HG03280 (cell line): Measurements from ENCODE around the gene ROBO1.

Source experiments
- ATAC-seq: cut with Tn5 transposase; IDR thresholded peaks from one replicate; pipeline ENCODE4 v1.9.1; 2021; ENCODE audit warnings: mild to moderate bottlenecking, moderate library complexity; ENCODE audit not compliant: unreplicated experiment

The ROBO1 gene

DNA sequence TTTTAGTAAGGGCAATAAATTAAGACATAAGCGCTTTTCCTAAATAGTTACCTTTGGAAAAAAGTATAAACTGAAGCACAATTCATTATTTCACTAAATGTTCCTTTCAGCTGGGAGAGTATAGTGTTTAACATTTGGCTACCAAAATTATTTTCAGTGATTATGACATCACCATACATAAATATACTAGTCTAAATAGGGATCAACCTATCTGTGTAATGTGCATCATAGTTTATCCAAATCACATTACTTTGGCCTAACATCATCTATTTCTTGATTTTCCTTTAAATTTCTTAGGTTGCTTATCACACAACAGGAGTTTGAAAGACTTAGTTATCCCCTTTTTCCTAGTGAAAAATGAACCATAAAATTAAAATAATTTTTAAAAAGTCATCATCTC, 738.9 kb downstream of the ROBO1 start:
- no peak for ATAC-seq

DNA sequence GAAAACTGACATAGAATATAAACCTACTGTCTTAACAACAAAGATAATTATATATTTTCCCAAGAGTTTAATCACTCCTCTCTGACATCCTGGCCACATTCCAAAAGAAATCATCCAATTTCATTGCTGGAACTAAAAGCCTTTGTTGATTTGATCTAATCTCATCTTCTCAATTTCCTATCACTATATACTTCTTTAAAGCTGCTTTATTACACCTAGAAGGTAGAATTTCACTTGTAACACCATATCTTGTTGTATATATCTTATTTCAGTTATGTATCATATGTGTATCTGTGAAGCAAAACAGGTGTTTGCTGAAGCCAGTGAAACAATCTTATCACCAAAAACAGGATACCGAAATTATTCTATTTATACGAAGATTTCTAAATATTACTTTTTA, 740.2 kb downstream of the ROBO1 start:
- ATAC-seq: no peak

DNA sequence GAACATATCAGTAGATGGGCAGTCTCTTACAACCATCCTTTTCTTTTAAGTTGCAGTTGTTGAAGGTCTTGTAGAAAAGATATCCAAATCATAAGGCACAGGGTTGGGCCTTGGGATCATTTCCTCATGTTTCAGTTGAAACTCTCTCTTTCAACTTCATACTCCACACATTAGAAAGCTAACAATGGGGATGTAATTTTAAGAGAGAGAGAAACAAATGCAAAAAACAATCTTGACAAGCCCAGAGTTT, 747.9 kb downstream of the ROBO1 start:
- no peak for ATAC-seq

DNA sequence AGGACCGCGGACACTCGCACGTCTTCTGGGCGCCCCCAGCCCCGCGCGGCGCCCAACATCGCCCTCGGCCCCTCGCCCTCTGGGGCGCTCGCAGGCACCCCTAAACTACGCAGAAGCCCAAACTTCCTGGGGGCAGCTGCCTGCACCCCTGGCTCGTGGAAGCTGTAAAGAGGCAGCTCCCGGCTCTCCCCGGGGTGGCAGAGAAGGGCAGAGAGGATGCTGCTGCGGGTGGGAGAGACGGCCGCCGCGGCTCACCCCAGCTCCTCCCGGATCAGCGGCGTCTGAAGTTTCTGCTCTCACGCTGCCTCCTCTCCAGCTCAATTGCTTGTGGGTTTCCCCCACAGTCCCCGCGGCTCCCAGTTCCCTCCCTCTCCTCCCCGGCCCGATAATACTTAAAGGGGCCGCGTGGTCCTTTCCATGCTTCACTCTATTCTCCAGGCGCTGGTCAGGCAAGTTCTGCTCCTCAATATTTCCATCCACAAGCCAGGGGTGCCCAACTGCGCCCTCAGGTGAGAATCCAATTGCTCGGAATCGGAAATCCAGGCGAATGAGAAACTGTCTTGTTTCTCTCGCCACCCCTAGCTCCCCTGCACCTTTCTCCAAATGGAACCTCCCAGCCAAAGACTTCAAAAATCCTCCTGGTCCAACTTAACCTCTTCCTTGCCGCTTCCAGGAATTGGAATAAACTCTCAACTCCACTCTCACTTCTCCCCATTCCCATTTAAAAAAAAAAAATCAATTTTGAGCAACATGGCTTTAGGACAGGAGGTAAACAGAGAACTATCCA, 748.5 kb downstream of the ROBO1 start:
- ATAC-seq: no peak

DNA sequence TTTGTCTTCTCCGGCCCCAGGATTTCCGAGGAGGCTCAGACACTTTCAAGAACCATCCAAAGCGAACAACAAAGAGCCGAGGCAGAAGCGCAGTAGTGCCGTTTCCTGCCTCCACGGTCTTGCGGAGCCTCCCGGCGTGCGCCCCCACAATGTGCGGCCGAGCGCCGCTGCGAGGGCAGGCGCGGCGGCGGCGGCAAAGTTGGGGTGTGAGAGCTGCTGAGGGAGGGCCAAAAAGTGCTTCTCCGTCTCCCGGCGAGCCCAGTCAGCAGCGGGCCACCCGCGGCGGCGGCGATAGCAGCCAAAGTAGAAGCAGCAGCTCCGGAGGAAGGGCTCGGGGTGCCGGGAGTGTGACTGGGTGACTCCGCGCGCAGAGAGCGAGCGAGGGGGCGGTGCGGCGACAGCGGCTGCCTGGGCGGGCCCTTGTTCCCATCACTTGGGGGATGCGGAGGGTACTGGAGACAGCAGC, 749.1 kb downstream of the ROBO1 start:
- ATAC-seq: no peak

DNA sequence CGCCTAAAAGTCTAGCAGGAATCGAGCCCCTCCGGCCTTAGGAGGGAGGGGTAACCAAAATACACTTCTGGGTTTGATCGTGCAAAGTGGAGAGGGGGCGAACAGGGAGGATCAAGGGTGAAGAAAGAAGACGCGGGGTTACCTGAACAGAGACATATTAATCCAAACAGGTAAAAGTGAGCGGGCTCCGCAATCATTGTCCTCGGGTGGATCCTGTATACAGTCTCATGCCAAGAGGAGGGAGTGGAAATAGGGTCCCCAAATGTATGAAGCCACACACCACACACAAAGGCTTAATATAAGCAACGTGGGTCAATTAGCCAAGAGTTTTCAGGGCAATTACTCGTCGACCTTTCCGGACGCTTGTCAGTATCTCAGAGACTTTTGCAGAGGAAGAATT, 749.5 kb downstream of the ROBO1 start:
- no peak for ATAC-seq

DNA sequence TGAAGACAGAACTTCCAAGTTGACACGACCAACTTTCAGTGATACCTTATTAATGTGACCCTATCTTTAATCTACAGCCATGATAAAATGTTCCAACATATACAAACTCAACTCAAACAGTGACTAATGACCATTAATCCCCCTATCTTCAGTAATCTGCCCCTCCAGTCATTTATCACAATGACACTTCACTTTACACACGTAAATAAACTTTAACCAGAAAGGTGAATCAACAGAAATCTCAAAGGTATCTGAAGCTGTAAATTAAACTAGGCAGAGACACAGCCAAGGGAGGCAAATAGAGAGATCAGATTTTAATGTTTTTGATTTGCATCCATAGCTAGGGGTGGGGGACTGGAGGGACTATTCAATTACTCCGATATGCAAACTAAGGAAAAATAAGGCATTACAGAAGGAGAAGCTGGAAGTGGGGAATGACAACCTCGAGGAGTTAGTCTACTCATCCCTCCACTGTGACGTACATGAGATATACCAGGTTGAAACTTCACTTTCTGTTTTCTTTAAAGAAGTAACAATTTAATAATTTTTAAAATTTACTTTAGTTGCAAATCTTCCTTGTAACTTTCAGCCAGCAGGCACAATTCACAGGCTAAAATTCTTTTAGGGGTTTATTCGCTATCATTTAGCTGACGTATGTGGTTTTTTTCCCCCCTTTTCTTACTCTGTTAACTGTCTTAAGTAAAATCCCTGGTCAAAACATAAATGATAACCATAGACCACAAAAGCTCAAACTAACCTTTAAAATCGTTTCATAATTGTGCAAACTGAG, 751.0 kb downstream of the ROBO1 start:
- ATAC-seq: no peak

DNA sequence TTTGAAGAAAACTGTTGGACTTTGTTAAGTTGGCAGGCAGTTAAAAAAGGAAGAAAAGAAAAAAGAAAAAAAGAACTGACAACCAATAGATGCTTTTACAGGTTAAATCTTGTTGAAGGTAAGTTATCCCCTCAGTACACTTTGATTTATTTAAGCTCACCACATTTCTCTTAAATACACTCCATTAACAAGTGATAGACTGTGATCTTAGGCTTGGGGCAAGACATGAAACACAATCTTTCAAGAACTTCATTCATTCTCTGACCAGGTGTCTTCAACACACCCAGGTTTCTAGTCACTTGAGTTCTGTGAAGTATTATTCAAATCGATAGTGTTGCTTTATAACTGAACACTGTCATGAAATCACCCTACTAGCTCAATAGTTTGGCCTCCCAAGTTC, 751.9 kb downstream of the ROBO1 start:
- ATAC-seq: no peak

DNA sequence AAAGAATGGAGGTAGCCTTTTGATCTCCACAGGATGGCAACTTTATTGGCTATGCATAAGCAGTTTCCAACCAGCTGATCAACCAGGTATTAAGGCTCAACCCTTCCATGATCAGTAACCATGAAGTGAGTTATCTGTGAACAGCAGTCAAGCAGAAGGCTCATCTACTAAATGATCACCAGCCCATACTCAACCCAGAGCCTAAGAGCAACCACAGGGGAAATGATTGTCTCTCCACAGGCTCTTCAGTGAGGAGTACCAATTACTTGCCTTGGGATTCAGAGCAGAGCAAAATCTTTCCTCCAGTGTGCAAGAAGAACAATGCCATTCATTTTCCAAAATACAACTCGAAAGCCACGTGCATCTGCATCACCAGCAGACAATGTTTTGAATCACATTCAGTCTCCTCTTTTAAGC, 754.8 kb downstream of the ROBO1 start:
- ATAC-seq: no peak

DNA sequence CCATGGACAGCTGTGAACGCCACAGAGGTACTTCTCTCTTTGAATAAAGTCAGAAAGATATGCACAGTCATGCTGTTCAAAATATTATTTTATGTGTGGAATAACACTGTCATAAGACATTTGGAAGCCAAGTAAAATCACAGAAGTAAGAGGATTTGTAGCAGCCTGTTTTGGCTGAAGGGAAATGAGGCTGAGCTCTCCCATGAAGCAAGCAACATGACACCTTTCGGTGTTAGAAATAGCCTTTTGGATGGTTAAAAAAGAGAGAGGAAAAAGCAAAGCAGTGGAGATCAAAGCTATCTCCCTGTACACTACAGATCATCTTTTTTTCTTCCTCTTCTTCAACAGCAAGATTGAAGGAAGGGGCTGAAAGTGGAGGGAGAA, 755.3 kb downstream of the ROBO1 start:
- no peak for ATAC-seq

DNA sequence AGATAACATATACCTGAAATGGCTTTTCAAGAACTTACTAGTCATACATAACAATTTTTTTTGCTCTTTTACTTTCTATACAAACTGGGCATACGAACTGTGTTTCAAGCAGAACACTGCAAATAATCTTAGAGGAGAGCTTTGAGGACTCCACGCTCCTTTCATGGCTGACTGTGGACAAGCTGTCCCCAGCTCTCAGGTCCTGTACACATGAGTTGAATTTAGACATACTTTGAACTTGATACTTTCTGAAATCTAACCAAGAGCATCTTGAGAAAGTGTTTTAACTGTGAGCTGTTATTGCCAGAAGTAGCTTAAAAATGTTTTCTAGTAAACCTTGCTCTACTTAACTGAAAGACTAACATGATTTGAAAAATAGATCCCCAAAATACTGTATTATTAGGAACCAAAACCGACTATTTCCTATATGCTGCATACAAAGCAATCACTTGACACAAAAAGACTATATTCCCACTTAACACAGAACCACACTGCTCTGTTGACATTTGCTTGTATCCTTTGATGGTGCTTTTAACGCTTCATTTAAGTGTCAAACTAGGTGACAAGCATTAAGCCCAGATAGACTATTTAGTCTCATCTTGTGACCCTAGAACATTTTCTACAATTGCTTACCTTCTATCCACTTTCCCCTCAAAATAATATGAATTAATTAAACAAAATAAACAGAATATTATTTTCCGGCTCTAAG, 755.8 kb downstream of the ROBO1 start:
- no peak for ATAC-seq

DNA sequence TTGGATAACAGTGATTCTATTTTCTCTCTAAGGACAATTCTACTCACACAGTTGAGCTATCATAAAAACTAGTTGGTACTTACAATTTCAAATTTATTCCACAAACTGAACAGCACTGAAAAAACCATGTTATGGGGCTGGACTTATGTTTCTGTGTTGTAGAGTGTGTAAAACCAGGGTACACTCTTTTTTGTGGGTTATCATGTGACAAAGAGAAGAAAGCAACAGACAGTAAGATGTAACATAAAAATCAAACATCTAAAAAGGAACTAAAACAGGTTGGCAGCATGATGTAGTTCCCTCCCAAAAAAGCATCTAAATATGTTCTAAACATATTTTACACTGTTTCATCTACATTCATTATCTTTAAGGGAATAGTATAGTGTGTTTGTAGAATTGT, 757.9 kb downstream of the ROBO1 start:
- no peak for ATAC-seq

DNA sequence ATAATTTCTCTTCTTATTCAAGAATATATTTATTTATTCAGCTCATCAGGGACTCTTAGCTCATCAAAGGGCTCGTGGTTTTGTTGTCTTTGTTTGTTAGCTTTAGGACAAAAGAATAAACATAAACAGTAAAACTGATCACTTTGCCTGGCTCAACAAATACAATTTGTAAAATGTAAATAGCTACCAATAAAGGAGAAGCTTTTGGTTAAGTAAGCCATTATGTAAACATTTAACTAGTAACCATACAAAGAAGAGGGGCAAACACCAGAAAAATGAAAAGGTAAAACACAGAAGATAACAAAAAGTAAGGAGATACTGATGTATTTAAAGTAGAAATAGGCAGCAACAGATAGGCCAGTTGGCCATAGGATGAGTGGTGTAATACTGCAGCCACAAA, 761.7 kb downstream of the ROBO1 start:
- ATAC-seq: no peak

DNA sequence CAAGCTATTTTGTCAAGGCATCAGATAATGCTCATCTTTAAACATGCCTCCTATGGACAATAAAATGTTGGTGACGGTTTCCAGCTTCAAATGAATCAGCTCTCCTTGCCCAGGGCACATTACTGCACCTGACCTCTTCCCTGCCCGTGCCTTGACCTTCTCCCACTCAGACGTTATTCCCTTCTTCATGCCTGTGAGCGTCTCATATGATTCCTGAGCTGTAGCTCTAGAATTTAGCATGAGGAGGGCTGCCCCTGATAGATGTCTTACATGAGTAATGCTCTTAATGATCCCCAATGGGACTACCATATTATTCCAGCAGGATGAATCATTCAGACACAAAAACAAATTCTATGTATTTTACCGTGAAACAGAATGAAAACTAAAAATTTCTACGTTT, 762.7 kb downstream of the ROBO1 start:
- ATAC-seq: no peak

DNA sequence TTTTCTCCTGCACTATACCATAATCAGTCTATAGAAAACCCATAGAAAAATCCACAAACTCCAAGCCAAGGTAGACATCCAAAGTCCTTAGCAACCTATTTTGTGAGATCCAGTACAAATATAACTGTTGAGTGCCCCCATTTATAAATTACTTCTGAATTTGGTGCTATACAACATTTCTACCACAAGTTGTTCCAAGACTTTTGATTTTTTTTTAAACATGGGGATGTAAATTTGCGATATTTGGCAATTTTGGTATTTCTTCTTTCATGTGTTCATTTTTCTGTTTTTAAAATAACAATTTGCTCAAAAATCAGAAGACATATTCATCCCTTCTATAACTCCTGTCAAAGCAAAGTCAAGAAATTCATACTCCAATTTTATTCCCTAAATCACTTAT, 763.8 kb downstream of the ROBO1 start:
- ATAC-seq: no peak

DNA sequence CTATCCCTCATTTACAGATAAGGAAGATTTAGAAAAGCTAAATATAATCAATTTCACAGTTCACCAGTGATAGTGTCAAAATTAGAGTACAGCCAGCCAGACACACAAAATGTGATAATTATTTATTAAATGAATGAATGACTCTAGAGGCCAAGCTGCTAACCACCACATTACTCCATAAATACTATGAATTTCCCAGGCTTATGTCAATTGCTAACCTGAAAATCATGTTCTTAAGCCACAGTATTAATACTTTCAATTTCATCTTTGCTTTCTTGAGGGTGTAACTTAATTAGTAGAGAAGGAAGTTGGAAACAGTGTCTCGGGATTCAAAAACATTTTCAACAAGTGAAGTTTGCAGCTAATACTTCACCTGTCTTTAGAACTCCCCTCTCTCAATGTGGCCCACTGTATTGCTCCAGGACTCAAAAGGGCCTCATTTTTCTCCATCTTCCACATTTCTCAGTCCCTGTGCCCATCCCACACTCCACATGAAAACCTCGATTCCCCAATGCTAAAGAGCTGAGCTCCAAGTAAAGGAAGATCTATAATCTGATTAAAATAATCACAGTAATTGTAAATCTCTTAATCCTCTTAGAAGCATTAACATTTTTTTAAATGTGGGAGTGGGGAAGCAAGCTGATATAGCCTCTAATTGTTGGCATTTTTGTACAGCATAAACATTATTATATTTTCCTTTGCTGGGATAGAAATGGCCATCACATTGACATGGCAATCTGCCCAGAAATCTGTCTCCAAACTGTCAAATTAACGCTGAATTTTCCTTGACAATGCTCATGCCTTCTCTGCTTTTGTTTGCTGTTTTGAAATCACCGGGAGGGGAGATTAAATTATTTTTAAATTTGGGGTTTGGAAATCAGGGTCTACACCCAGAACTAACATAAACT, 765.1 kb downstream of the ROBO1 start:
- no peak for ATAC-seq

DNA sequence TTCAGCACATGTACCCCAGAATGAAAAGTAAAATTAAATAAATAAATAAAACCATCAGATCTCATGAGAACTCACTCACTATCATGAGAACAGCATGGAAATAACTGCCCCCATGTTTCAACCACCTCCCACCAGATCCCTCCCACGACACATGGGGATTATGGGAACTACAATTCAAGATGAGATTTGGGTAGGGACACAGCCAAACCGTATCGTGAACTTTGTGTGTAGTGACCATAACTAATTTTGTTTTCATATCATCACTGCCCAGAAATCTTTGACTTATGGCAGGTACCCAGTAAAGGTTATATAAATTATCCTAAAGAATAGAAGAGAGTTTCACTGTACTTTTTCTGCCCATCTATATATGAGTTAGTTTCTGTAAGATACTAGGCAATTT, 766.5 kb downstream of the ROBO1 start:
- no peak for ATAC-seq

DNA sequence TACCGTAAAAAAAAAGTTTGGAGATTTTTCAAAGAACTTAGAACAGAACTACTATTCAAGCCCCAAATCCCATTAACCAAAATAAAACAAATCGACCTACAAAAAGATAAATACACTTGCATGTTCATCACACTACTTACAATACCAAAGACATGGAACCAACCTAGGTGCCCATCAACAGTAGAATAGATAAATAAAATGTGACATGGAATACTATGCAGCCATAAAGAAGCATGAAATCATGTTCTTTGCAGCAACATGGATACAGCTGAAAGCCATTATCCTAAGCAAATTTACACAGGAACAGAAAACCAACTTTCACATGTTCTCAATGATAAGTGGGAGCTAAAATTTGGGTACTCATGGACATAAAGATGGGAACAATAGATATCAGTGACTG, 768.7 kb downstream of the ROBO1 start:
- ATAC-seq: no peak

DNA sequence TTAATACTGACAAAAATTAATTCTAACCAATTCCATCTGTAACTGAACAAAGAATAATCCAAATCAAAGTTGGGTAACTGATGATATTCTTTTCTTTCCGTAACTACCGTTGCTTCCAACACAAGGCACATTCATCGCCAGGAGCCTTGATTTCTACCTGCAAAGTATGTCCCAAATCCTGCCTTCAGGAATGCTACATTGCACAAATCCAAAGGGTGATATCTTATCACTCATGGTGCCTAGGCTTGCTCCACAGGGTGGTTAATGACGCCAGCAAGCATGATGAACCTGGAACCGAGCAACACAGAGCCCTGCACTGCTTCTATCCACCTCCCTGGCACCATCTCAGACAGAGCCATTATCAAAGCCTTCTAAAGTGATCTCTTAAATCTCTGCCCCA, 772.7 kb downstream of the ROBO1 start:
- ATAC-seq: no peak

DNA sequence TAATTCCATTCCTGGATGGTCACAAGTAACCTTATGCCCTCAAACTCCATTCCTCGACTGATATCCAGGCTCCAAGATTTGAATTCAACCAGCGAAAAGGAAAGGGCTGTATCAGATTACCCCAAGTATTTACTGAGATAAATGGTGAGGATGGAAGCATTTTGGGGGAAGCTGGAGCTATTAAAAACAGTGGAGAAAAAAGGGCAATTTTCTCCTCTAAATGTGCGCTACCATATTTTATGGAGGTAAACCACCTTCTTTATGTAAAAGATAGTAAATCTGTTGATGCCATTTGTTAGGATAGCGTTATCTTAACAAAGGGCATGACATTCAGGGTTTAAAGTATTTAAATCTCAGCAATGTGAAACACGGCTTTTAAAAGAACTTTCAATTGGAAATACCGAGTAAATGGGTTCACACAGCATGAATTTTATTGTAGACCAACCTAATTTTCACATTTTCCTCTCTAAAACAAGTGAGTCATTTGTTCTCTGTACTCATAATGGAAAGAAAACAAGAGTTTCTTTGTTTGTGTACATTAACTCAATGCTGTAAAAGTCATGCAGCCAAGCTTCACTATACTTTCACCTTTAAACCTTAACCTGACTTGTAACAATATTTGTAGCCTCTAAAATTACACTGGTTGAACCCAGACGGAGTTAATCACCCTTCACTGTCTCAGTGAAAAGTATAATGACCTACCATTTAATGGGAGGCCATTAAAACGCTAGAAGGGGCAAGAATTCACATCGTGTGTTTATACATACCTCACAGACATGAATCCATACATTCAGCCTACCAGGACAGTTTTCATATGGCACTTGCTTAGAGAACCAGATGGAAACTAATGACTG, 773.4 kb downstream of the ROBO1 start:
- no peak for ATAC-seq
